ENCODE data around the gene ACP4. TPM values are rescaled to one million over a fixed set of nuclear protein-coding genes. Genes with fewer than 3 reads are reported as not detected.
"Not testable (repeated sequence)": the region's sequence is repeated elsewhere in the genome, so short reads cannot be mapped to it uniquely, and the experiment has no call there.

ACP4 gene
- total RNA-seq, 2 donors from 2014 or later, result not detected

GRCh38 chr19:50772476-50772875 lies 17.7 kb upstream of the ACP4 start:
- ATAC-seq (no peak), DNase-seq (no peak)
- intact Hi-C loops (cut with DNase I), result loop anchor here in 1 of 2 donors (10.0 kb wide), 1 partner anchor 68 kb away; no protein-coding TSS in a partner anchor

GRCh38 chr19:50772912-50773311 lies 17.3 kb upstream of the ACP4 start:
- ATAC-seq, result not testable (repeated sequence)
- intact Hi-C loops (cut with DNase I), result loop anchor here in 1 of 2 donors (10.0 kb wide), 1 partner anchor 68 kb away; no protein-coding TSS in a partner anchor

DNA sequence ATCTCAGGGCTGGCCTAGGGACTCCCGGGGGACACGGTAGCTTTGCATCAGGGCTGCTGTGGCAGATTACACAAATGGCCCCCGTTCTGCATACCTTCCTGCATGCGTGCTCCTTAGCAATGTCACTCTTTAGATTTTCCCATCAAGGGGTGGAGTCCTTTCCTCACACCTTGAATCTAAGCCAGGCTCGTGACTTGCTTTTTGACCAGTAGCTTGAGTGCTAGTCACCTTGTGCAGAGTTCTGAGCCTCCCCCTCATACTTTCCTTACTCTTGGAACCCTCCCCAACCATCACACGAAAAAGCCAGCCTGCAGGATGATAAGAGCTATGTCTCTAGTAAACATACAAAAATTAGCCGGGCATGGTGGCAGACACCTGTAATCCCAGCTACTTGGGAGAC lies 16.8 kb upstream of the ACP4 start:
- intact Hi-C loops (cut with DNase I), result loop anchor here in 1 of 2 donors (10.0 kb wide), 1 partner anchor 69 kb away; no protein-coding TSS in a partner anchor
- DNase-seq, ATAC-seq: not testable (repeated sequence)

More at GRCh38 chr19:50772912-50773311, 17.3 kb upstream of the ACP4 start:
- not testable (repeated sequence) for DNase-seq

GRCh38 chr19:50776131-50776530 lies 14.1 kb upstream of the ACP4 start:
- intact Hi-C loops (cut with DNase I), result loop anchor here in 1 of 2 donors (10.0 kb wide), 1 partner anchor 71 kb away; no protein-coding TSS in a partner anchor
- no peak for ATAC-seq
- no peak for DNase-seq

- ATAC-seq (no peak), DNase-seq (no peak)
- intact Hi-C loops (cut with DNase I), result loop anchor here in 1 of 2 donors (10.0 kb wide), 1 partner anchor 72 kb away; no protein-coding TSS in a partner anchor
Observed at GRCh38 chr19:50777261-50777660, 13.0 kb upstream of the ACP4 start.

- no peak for ATAC-seq
- DNase-seq, result no peak
- intact Hi-C loops (cut with DNase I), result loop anchor here in 1 of 2 donors (10.0 kb wide), 1 partner anchor 73 kb away; no protein-coding TSS in a partner anchor
Observed at GRCh38 chr19:50777830-50778303, 12.3 kb upstream of the ACP4 start.

DNA sequence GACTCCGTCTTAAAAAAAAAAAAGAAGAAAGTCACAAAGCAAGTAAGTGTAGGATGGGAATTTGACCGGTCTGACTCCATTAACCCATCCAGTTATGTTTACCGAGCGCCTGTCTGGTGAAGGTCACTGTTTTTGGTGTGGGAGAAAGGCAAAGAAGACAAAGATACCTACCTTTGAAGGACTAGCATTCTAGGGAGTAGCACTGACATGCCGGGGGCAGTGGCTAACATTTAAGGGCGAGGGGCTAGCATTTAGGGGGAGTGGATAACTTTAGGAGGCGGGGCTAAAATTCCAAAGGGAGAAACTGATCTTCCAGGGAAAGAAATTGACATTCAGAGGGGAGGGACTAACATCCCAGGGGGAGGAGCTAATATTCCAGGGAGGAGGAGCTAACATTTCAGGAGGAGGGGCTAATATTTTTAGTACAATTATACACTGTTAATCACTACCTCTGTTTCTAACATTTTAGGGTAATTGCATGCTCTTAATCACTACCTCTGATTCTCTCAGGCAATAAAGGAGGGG lies 11.2 kb upstream of the ACP4 start:
- ATAC-seq (no peak), DNase-seq (no peak)
- intact Hi-C loops (cut with DNase I), result loop anchor here in 1 of 2 donors (10.0 kb wide), 1 partner anchor 74 kb away; no protein-coding TSS in a partner anchor

DNA sequence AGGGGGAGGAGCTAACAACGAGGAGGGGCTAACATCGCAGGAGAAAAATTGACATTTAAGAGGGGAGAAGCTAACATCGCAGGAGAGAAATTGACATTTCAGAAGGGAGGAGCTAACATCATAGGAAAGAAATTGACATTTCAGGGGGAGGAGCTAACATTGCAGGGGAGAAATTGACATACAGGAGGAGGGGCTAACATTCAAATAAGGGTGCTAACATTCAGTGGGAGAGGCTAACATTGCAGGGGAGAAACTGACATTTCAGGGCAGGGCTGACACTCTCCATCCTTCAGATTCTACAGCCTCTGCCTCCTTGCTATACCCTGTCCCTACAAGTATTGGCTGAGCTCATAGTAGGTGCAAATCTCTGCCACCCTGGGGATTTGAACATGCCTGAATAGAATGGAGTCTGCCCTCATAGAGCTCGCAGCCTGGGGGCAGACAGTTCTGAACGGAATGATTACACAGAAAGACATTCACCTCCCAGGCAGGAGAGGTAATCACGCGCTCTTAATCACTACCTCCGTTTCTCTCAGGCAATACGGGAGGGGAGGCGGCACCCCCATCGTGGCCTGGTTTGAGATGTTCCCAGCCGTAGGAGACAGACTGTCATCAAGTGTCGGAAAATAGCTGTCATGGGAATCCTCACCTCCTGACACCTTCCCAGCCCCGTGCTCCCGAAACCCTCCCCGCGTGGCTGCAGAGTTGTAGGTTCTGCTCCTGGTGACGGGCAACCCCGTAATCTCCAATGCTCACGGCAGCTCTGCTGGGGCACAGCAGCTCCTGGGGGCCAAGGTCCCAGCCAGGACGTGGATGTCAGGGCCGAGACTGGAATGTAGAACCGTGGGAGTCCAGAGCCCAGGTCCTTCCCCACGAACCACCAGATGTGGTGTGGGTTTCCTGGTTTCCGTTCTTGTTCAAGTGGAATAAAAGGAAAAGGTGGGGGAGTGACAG lies 10.4 kb upstream of the ACP4 start:
- ATAC-seq (no peak), DNase-seq (no peak)
- intact Hi-C loops (cut with DNase I), result loop anchor here (10.0 kb wide), 3 partner anchors 75 to 425 kb away; no protein-coding TSS in a partner anchor

GRCh38 chr19:50780753-50781435 lies 9.3 kb upstream of the ACP4 start:
- DNase-seq (no peak), ATAC-seq (no peak)
- intact Hi-C loops (cut with DNase I), result loop anchor here in 1 of 2 donors (10.0 kb wide), 3 partner anchors 76 to 426 kb away; no protein-coding TSS in a partner anchor

DNA sequence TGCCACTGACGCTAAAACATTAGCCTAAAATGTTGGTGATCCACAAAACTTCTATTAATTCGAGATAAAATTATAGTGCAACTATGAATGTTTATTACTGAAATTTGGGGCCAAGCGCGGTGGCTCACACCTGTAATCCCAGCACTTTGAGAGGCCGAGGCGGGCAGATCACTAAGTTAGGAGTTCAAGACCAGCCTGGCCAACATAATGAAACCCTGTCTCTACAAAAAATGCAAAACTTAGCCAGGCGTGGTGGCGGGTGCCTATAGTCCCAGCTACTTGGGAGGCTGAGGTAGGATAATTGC lies 6.4 kb upstream of the ACP4 start:
- intact Hi-C loops (cut with DNase I), result loop anchor here (2.0 to 10.0 kb wide), 4 partner anchors 79 to 429 kb away; no protein-coding TSS in a partner anchor
- ATAC-seq, DNase-seq: not testable (repeated sequence)

DNA sequence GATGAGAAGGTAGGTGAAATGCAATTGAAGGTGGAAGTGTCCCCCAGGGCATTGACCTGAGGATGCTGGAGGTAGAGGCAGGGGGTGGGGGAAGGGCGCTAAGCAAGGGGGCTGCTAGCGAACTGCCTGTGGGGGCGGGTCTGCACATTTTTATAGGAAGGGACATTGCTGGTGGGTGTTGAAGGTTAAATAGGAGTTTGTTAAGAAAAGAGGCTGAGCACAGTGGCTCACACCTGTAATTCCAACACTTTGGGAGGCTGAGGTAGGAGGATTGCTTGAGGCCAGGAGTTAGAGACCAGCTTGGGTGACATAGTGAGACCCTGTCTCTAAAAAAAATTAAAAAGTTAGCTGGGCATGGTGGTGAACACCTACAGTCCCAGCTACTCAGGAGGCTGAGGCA lies 5.5 kb upstream of the ACP4 start:
- intact Hi-C loops (cut with DNase I), result loop anchor here in 1 of 2 donors (10.0 kb wide), 3 partner anchors 80 to 430 kb away; no protein-coding TSS in a partner anchor
- DNase-seq (no peak), ATAC-seq (no peak)

GRCh38 chr19:50785329-50785728 lies 4.9 kb upstream of the ACP4 start:
- intact Hi-C loops (cut with DNase I), result loop anchor here in 1 of 2 donors (10.0 kb wide), 3 partner anchors 81 to 431 kb away; no protein-coding TSS in a partner anchor
- no peak for DNase-seq
- ATAC-seq, result no peak

- intact Hi-C loops (cut with DNase I), result no loop called here
- no peak for ATAC-seq
- no peak for DNase-seq
Observed at GRCh38 chr19:50790922-50791467, 780 bp downstream of the ACP4 start.

GRCh38 chr19:50791594-50792271 lies 1.5 kb downstream of the ACP4 start:
- ATAC-seq (no peak), DNase-seq (no peak)
- intact Hi-C loops (cut with DNase I), result no loop called here

DNA sequence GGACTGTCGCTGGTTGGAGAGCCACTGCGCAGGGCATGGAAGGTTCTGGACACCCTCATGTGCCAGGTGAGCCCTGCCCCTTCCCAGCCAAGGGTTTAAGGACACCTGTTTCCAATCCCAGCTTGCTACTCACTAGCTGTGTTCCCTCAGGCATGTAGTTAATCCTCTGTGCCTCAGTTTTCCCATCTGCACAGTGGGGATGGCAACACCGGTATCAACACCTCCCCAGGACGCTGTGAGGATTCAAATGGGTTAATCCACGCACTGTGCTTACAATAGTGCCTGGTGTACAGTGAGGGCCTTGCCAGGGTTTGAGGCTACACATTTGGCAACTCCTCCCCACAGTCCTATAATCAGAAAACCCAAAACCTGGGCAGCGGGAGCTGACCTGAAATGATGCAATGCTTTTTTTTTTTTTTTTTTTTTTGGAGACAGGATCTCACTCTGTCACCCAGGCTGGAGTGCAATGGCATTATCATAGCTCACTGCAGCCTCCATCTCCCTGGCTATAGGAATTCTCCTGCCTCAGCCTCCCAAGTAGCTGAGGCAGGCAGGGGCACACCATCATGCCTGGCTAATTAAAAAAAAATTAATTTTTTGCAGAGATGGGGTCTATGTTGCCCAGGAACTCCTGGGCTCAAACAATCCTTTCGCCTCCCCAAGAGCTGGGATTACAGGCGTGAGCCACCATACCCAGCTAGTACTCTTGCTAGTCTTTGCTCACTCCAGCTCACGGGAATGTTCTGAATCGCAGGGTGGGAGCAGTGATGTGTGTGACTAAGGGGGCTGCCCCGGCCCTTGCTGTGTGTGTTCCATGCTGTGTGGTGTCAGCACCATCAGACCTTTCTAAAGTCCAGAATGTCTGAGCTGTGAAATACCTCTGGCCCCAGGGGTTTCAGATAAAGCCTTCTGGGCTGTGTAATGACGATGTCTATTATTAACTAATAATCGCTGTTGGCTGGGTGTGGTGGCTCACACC lies 2.3 kb downstream of the ACP4 start:
- intact Hi-C loops (cut with DNase I), result no loop called here
- no peak for DNase-seq
- ATAC-seq, result no peak

- no peak for DNase-seq
- ATAC-seq, result no peak
- intact Hi-C loops (cut with DNase I), result no loop called here
Observed at GRCh38 chr19:50793558-50794065, 3.4 kb downstream of the ACP4 start.

Data from left cardiac atrium (tissue), 4 donors.